ENCODE results near the gene PRM1.

The PRM1 gene

GRCh38 chr16:11264155-11264832 lies 16.8 kb downstream of the PRM1 start:
- Mint-ChIP-seq H3K27me3 (ENCODE audit: low read depth, poor library complexity) (peaks cover 26% of the 10 kb centered on the region), H3K9me3 (no peaks in the 10 kb centered on the region), H3K27ac (no peak overlapping the region), H3K4me3 (no peak overlapping the region), H3K36me3 (ENCODE audit: low read depth) (no peaks in the 10 kb centered on the region), H3K4me1 (no peaks in the 10 kb centered on the region)
- TF ChIP-seq CTCF (IDR thresholded peaks at IDR 0.05) = no peak
- DNase-seq = no peak

GRCh38 chr16:11263737-11264136 lies 17.4 kb downstream of the PRM1 start:
- no peak overlapping the region for H3K4me3 Mint-ChIP-seq
- no peaks in the 10 kb centered on the region for H3K4me1 Mint-ChIP-seq
- peaks cover 24% of the 10 kb centered on the region for H3K27me3 Mint-ChIP-seq (ENCODE audit: low read depth, poor library complexity)
- no peaks in the 10 kb centered on the region for H3K36me3 Mint-ChIP-seq (ENCODE audit: low read depth)
- no peak for DNase-seq
- H3K27ac Mint-ChIP-seq = no peak overlapping the region
- TF ChIP-seq CTCF (IDR thresholded peaks at IDR 0.05) = no peak
- no peaks in the 10 kb centered on the region for H3K9me3 Mint-ChIP-seq

GRCh38 chr16:11262915-11263314 lies 18.2 kb downstream of the PRM1 start:
- Mint-ChIP-seq H3K36me3 (ENCODE audit: low read depth) (no peaks in the 10 kb centered on the region), H3K9me3 (no peaks in the 10 kb centered on the region), H3K4me1 (no peaks in the 10 kb centered on the region), H3K27ac (no peak overlapping the region), H3K27me3 (ENCODE audit: low read depth, poor library complexity) (peaks cover 27% of the 10 kb centered on the region), H3K4me3 (no peak overlapping the region)
- TF ChIP-seq CTCF (IDR thresholded peaks at IDR 0.05) = no peak
- DNase-seq = no peak

GRCh38 chr16:11260596-11260966 lies 20.5 kb downstream of the PRM1 start:
- TF ChIP-seq CTCF (IDR thresholded peaks at IDR 0.05) = no peak
- Mint-ChIP-seq H3K9me3 (no peaks in the 10 kb centered on the region), H3K4me1 (peaks cover 7% of the 10 kb centered on the region), H3K4me3 (no peak overlapping the region), H3K27ac (no peak overlapping the region), H3K27me3 (ENCODE audit: low read depth, poor library complexity) (peaks cover 27% of the 10 kb centered on the region), H3K36me3 (ENCODE audit: low read depth) (no peaks in the 10 kb centered on the region)
- DNase-seq = no peak

GRCh38 chr16:11259655-11260595 lies 21.2 kb downstream of the PRM1 start:
- DNase-seq = no peak
- Mint-ChIP-seq H3K36me3 (ENCODE audit: low read depth) (no peaks in the 10 kb centered on the region), H3K27ac (no peak overlapping the region), H3K4me3 (no peak overlapping the region), H3K9me3 (no peaks in the 10 kb centered on the region), H3K27me3 (ENCODE audit: low read depth, poor library complexity) (peaks cover 27% of the 10 kb centered on the region), H3K4me1 (peaks cover 7% of the 10 kb centered on the region)
- no peak for TF ChIP-seq CTCF (IDR thresholded peaks at IDR 0.05)
